HCEC 1CT (cell line): Measurements from ENCODE around the gene CATSPERE.
"Not testable (repeated sequence)": the region's sequence is repeated elsewhere in the genome, so short reads cannot be mapped to it uniquely, and the experiment has no call there.

Source experiments
- DNase-seq: peaks from one replicate; pipeline ENCODE4 v3.0.0-alpha.2; 2017

Gene CATSPERE

DNA sequence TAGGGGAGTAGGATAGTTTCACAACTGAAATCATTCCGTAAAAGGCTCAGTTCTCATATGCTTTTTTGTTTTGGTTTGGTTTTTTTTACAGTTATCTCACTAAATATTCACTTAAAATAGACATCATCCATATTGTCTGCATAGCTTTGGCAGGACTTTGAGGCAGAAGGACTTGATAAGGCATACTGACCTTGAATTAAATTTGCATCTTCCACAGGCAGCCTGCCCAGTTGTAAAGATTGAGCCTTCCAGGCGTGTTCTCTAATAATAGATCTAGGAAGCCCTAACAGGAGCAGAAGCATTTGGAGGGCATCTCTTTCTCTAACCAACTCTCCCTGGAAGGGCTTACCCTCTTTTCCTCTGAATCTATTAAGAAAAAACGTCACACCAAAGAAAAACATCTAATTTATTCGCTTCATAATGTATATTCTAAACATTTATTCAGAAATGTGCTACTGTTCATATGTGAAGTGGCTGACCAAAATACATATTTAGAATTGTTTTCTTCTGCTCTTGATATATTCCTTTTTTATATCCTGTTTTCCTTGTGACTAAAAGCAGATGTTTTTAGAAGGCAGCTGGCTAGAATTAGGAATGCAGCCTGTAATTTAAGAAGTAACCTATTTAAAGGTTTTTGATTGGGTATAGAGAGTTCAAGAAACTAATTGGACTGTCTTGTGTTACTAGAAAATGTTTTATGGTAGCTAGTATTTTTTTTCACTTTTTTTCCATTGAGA is 212.0 kb downstream of the CATSPERE start:
- DNase-seq = peak; percentile 36

- DNase-seq = no peak
Measured at GRCh38 chr1:244674446-244674845, 213.4 kb downstream of the CATSPERE start.

GRCh38 chr1:244675167-244675566 is 214.1 kb downstream of the CATSPERE start:
- no peak for DNase-seq

DNA sequence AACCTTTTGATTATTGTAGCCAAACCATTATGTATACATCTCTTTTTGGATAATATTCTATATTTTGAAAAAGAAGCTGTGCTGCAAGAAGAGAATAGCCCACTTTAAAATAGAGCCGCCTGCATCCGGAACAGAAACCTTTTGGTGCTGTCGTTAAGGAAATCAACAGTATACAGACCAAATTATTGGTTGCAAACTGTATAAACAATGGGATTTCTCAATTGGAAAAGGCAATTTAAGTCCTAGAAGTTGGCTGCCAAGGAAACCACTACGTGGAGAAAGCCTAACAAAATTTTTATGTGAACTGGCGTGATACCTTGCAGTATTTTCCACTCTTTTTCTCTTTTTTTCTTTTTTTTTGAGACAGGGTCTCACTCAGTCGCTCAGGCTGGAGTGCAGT is 217.6 kb downstream of the CATSPERE start:
- DNase-seq = no peak

- DNase-seq = no peak
Measured at GRCh38 chr1:244680667-244681066, 219.6 kb downstream of the CATSPERE start.

DNA sequence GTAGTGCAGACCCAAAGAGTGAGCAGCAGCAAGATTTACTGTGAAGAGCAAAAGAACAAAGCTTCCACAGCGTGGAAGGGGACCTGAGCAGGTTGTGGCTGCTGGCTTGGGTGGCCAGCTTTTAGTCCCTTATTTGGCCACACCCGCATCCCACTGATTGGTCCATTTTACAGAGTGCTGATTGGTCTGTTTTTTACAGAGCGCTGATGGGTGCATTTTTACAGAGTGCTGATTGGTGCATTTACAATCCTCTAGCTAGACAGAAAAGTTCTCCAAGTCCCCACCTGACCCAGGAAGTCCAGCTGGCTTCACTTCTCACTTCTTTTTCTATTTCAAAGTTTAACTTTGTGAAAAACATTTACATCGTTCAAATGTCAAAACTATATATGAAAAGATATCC is 221.0 kb downstream of the CATSPERE start:
- DNase-seq = not testable (repeated sequence)
